Progenitor cell of endocrine pancreas (in vitro differentiated cells): ENCODE results near the gene TMTC1. TPM values are rescaled to one million over a fixed set of nuclear protein-coding genes. Genes with fewer than 3 reads are reported as not detected.

ENCODE experiments used
- DNase-seq: peaks from one replicate; pipeline ENCODE4 v3.0.0; 2021; ENCODE audit warnings: low spot score; ENCODE audit not compliant: unreplicated experiment
- H3K27ac Mint-ChIP-seq: 2 replicates; pipeline ENCODE4 v1.8.0; 2021; ENCODE audit warnings: mild to moderate bottlenecking, moderate library complexity, mixed read lengths
- H3K27me3 Mint-ChIP-seq: 2 replicates; pipeline ENCODE4 v1.8.0; 2021; ENCODE audit warnings: mixed read lengths
- H3K36me3 Mint-ChIP-seq: 2 replicates; pipeline ENCODE4 v1.8.0; 2022; ENCODE audit warnings: mixed read lengths; ENCODE audit not compliant: insufficient read depth
- H3K4me1 Mint-ChIP-seq: 2 replicates; pipeline ENCODE4 v1.8.0; 2021; ENCODE audit warnings: low read depth, mixed read lengths
- H3K4me3 Mint-ChIP-seq: 2 replicates; pipeline ENCODE4 v1.8.0; 2021; ENCODE audit warnings: low read depth, mild to moderate bottlenecking, moderate library complexity, mixed read lengths
- H3K9me3 Mint-ChIP-seq: 2 replicates; pipeline ENCODE4 v1.8.0; 2021; ENCODE audit warnings: low read depth, mixed read lengths
- CTCF ChIP-seq: fragments of 200-600 bp; sonication (generic); IDR thresholded peaks from one replicate; pipeline ENCODE4 v1.5.0; 2021; ENCODE audit warnings: antibody characterized with exemption, mild to moderate bottlenecking; ENCODE audit not compliant: unreplicated experiment
- total RNA-seq: library from RNA; stranded (reverse); gene quantifications from 2 replicates; pipeline ENCODE4 v1.2.1, GENCODE V29; 2021

Gene TMTC1
- total RNA-seq, 1 donor from 2014 or later: 19.2 TPM

DNA sequence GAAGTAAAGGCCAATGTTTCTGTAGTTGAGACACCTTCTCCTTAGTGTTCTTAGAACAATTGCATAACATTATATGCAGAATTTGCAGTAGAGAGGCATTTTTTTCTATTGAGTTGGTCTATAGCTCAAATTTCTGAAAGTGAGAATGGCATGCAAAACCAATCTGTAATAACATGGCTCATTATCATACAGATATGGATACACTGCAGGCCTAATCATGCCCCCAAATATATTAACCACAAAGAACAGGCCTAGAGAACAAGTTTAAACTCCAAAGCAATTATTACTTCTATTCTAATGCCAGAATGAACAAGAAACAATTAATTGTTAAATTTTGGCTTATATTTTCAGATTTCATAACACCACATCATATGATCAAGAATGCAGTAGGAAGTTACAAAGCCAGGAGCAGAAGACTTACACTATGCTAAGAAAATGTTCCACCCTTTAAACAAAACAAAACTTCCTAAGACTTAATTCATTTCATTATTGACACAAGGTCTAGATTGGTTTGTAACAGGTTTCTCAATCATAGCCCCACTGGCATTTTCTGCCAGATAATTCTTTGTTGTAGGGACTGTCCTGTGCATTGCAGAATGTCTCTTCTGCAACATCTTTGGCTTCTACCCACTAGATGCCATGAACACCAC lies 26.9 kb downstream of the TMTC1 start:
- no peaks in the 10 kb centered on the region for H3K4me1 Mint-ChIP-seq
- no peak overlapping the region for H3K4me3 Mint-ChIP-seq
- no peak for TF ChIP-seq CTCF
- peaks cover 25% of the 10 kb centered on the region for H3K36me3 Mint-ChIP-seq
- DNase-seq: no peak
- H3K9me3 Mint-ChIP-seq: peaks cover 12% of the 10 kb centered on the region
- H3K27ac Mint-ChIP-seq: no peak overlapping the region
- no peaks in the 10 kb centered on the region for H3K27me3 Mint-ChIP-seq

GRCh38 chr12:29754235-29755189 lies 29.2 kb downstream of the TMTC1 start:
- no peak for DNase-seq
- Mint-ChIP-seq H3K36me3 (peaks cover 27% of the 10 kb centered on the region), H3K4me1 (peaks cover 6% of the 10 kb centered on the region), H3K4me3 (no peak overlapping the region), H3K9me3 (peaks cover 12% of the 10 kb centered on the region), H3K27ac (no peak overlapping the region), H3K27me3 (no peaks in the 10 kb centered on the region)
- TF ChIP-seq CTCF: no peak

- no peak overlapping the region for H3K27ac Mint-ChIP-seq
- H3K36me3 Mint-ChIP-seq: peaks cover 10% of the 10 kb centered on the region
- no peak overlapping the region for H3K4me3 Mint-ChIP-seq
- H3K27me3 Mint-ChIP-seq: no peaks in the 10 kb centered on the region
- H3K4me1 Mint-ChIP-seq: peaks cover 6% of the 10 kb centered on the region
- no peak for DNase-seq
- no peak for TF ChIP-seq CTCF
- H3K9me3 Mint-ChIP-seq: no peaks in the 10 kb centered on the region
These were observed 31.6 kb downstream of the TMTC1 start for GRCh38 chr12:29752121-29752520.

GRCh38 chr12:29751676-29752075 lies 32.1 kb downstream of the TMTC1 start:
- peaks cover 6% of the 10 kb centered on the region for H3K4me1 Mint-ChIP-seq
- H3K36me3 Mint-ChIP-seq: peaks cover 8% of the 10 kb centered on the region
- no peaks in the 10 kb centered on the region for H3K27me3 Mint-ChIP-seq
- no peak for TF ChIP-seq CTCF
- H3K27ac Mint-ChIP-seq: no peak overlapping the region
- H3K4me3 Mint-ChIP-seq: no peak overlapping the region
- no peak for DNase-seq
- H3K9me3 Mint-ChIP-seq: no peaks in the 10 kb centered on the region

DNA sequence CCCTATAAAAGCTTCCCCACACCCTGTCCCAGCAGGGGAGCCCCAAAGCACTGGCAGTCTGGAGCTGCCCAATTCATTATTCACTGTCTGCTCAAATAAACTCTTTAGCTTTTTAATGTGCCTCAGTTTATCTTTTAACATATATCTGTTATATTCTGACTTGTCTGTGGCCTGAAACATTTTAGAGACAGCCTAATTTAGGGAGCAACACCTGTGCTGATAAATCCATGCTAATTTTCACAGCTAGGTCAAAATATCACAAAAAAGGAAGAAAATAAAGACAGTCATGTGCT lies 32.9 kb downstream of the TMTC1 start:
- no peak for DNase-seq
- no peak overlapping the region for H3K4me3 Mint-ChIP-seq
- peaks cover 6% of the 10 kb centered on the region for H3K4me1 Mint-ChIP-seq
- no peak for TF ChIP-seq CTCF
- H3K27ac Mint-ChIP-seq: no peak overlapping the region
- peaks cover 8% of the 10 kb centered on the region for H3K36me3 Mint-ChIP-seq
- no peaks in the 10 kb centered on the region for H3K9me3 Mint-ChIP-seq
- no peaks in the 10 kb centered on the region for H3K27me3 Mint-ChIP-seq
